GM21737 (cell line): ENCODE data around the gene NDC80.
A peak's percentile ranks its signal among the peaks of the same experiment; 100 is the strongest.
"Not testable (repeated sequence)": the region's sequence is repeated elsewhere in the genome, so short reads cannot be mapped to it uniquely, and the experiment has no call there.

ENCODE experiments used
- ATAC-seq: cut with Tn5 transposase; IDR thresholded peaks from one replicate; pipeline ENCODE4 v1.9.1; 2021; ENCODE audit warnings: mild to moderate bottlenecking, moderate library complexity; ENCODE audit not compliant: unreplicated experiment

Gene NDC80

GRCh38 chr18:2618009-2618408, 46.7 kb downstream of the NDC80 start:
- no peak for ATAC-seq

- ATAC-seq = no peak
Observed at GRCh38 chr18:2625217-2625616, 53.9 kb downstream of the NDC80 start.

- ATAC-seq = no peak
Observed at GRCh38 chr18:2627821-2628276, 56.5 kb downstream of the NDC80 start.

GRCh38 chr18:2629003-2629402, 57.6 kb downstream of the NDC80 start:
- no peak for ATAC-seq

- no peak for ATAC-seq
Observed at GRCh38 chr18:2635586-2635985, 64.2 kb downstream of the NDC80 start.

- ATAC-seq = peak; percentile 32
Observed at GRCh38 chr18:2636126-2636631, 64.8 kb downstream of the NDC80 start.

- ATAC-seq = peak; percentile 61
Observed at GRCh38 chr18:2641638-2642037, 70.3 kb downstream of the NDC80 start.

- no peak for ATAC-seq
Observed at GRCh38 chr18:2642771-2643170, 71.4 kb downstream of the NDC80 start.

- no peak for ATAC-seq
Observed at GRCh38 chr18:2644535-2644934, 73.2 kb downstream of the NDC80 start.

- no peak for ATAC-seq
Observed at GRCh38 chr18:2651981-2652380, 80.6 kb downstream of the NDC80 start.

- ATAC-seq = no peak
Observed at GRCh38 chr18:2653467-2653866, 82.1 kb downstream of the NDC80 start.

- ATAC-seq = no peak
Observed at GRCh38 chr18:2654169-2654927, 83.0 kb downstream of the NDC80 start.

- peak; percentile 33 for ATAC-seq
Observed at GRCh38 chr18:2654928-2655177, 83.5 kb downstream of the NDC80 start.

- peak; percentile 64 for ATAC-seq
Observed at GRCh38 chr18:2655178-2655953, 84.0 kb downstream of the NDC80 start, which contains the start of gene SMCHD1. Gene SMCHD1 (plus strand): TSS chr18:2655726. CDS start chr18:2656076, 350 bp downstream.

- ATAC-seq = no peak
Observed at GRCh38 chr18:2655954-2656236, 84.5 kb downstream of the NDC80 start.

- peak; percentile 12 for ATAC-seq
Observed at GRCh38 chr18:2656237-2656980, 85.1 kb downstream of the NDC80 start.

GRCh38 chr18:2656981-2657512, 85.7 kb downstream of the NDC80 start:
- ATAC-seq = no peak

GRCh38 chr18:2657788-2658458, 86.6 kb downstream of the NDC80 start:
- ATAC-seq = no peak

GRCh38 chr18:2660849-2661248, 89.5 kb downstream of the NDC80 start:
- not testable (repeated sequence) for ATAC-seq

- ATAC-seq = not testable (repeated sequence)
Observed at GRCh38 chr18:2662288-2662687, 90.9 kb downstream of the NDC80 start.

- ATAC-seq = no peak
Observed at GRCh38 chr18:2662990-2663389, 91.6 kb downstream of the NDC80 start.
